HEK293 (cell line): ENCODE results near the gene PUM1.

ENCODE experiments used
- CTCF ChIA-PET: fragments of 350-600 bp; formaldehyde crosslinking; extraction: SDS; loops from one replicate; lab custom pipeline; 2021; ENCODE audit warnings: antibody characterized with exemption; lab: Yijun Ruan, JAX
- POLR2A ChIA-PET: fragments of 300-600 bp; formaldehyde crosslinking; extraction: SDS; loops from one replicate; lab custom pipeline; 2020; ENCODE audit warnings: antibody characterized with exemption, inconsistent platforms; lab: Yijun Ruan, JAX
- H3K27ac ChIP-seq: fragments of 200-500 bp; sonication (Bioruptor generic); 2 replicates; pipeline ENCODE4 v1.5.1; 2014; ENCODE audit warnings: low read depth, low read length, control low read depth, inconsistent platforms; ENCODE audit errors: extremely low read depth
- H3K36me3 ChIP-seq, 2 experiments: fragments of 200-500 bp in 1 of 2; sonication (Bioruptor generic) in 1 of 2; 1 replicate in 1 of 2; 2 replicates in 1 of 2; pipeline ENCODE4 v1.5.1; 2014 to 2017; ENCODE audit warnings: inconsistent platforms in 2 of 2, low read length in 2 of 2; ENCODE audit not compliant: control insufficient read depth in 2 of 2, insufficient read depth in 1 of 2
- H3K4me1 ChIP-seq: fragments of 200-500 bp; sonication (Bioruptor generic); 2 replicates; pipeline ENCODE4 v1.5.1; 2014; ENCODE audit warnings: mild to moderate bottlenecking, low read length, inconsistent platforms; ENCODE audit not compliant: control insufficient read depth, insufficient read depth
- H3K4me3 ChIP-seq: 2 replicates; pipeline ENCODE4 v1.5.1; 2011; ENCODE audit warnings: low read depth, mild to moderate bottlenecking, control low read depth, low read length, moderate library complexity
- H3K9me3 ChIP-seq: fragments of 200-500 bp; sonication (Bioruptor generic); 2 replicates; pipeline ENCODE4 v1.5.1; 2014; ENCODE audit warnings: low read depth, low read length, inconsistent platforms; ENCODE audit not compliant: control insufficient read depth, insufficient read depth
- PRDM10 ChIP-seq: fragments of 450-650 bp; formaldehyde crosslinking; IDR thresholded peaks from 2 replicates; pipeline ENCODE4 v1.5.1; 2016; ENCODE audit warnings: missing biosample characterization, missing genetic modification characterization
- PRDM4 ChIP-seq: fragments of 450-650 bp; formaldehyde crosslinking; IDR thresholded peaks from 2 replicates; pipeline ENCODE4 v1.5.1; 2017; ENCODE audit warnings: missing biosample characterization, missing genetic modification characterization
- ZBTB21 ChIP-seq: fragments of 450-650 bp; formaldehyde crosslinking; IDR thresholded peaks from 2 replicates; pipeline ENCODE4 v1.5.1; 2017; ENCODE audit warnings: missing biosample characterization, missing genetic modification characterization
- ZFHX2 ChIP-seq: fragments of 450-650 bp; formaldehyde crosslinking; conservative IDR thresholded peaks from 2 replicates; pipeline ENCODE4 v1.5.1; 2016; ENCODE audit warnings: missing biosample characterization, missing genetic modification characterization
- ZFP37 ChIP-seq: fragments of 450-650 bp; formaldehyde crosslinking; IDR thresholded peaks from 2 replicates; pipeline ENCODE4 v1.5.1; 2016; ENCODE audit warnings: missing biosample characterization, missing genetic modification characterization
- ZNF10 ChIP-seq: fragments of 450-650 bp; formaldehyde crosslinking; IDR thresholded peaks from 2 replicates; pipeline ENCODE4 v1.5.1; 2017; ENCODE audit warnings: missing biosample characterization, missing genetic modification characterization
- ZNF174 ChIP-seq: fragments of 450-650 bp; formaldehyde crosslinking; IDR thresholded peaks from 2 replicates; pipeline ENCODE4 v1.5.0; 2017; ENCODE audit warnings: missing biosample characterization, mild to moderate bottlenecking, missing genetic modification characterization
- ZNF292 ChIP-seq: fragments of 450-650 bp; formaldehyde crosslinking; IDR thresholded peaks from 2 replicates; pipeline ENCODE4 v1.5.1; 2016; ENCODE audit warnings: low read depth, missing biosample characterization, missing genetic modification characterization, borderline replicate concordance
- ZNF658 ChIP-seq: fragments of 450-650 bp; formaldehyde crosslinking; IDR thresholded peaks from 2 replicates; pipeline ENCODE4; 2016; ENCODE audit warnings: missing biosample characterization, missing genetic modification characterization
- ZNF670 ChIP-seq: fragments of 450-650 bp; formaldehyde crosslinking; IDR thresholded peaks from 2 replicates; pipeline ENCODE4 v1.5.1; 2016; ENCODE audit warnings: missing biosample characterization, missing genetic modification characterization, low read depth
- ZNF792 ChIP-seq: fragments of 450-650 bp; formaldehyde crosslinking; IDR thresholded peaks from 2 replicates; pipeline ENCODE4 v1.5.1; 2016; ENCODE audit warnings: missing biosample characterization, missing genetic modification characterization
- ZNF843 ChIP-seq: fragments of 450-650 bp; formaldehyde crosslinking; IDR thresholded peaks from 2 replicates; pipeline ENCODE4 v1.5.1; 2016; ENCODE audit warnings: missing biosample characterization, missing genetic modification characterization
- TF ChIP-seq, protein P1 (sequence below): fragments of 450-650 bp; formaldehyde crosslinking; conservative IDR thresholded peaks from 2 replicates; pipeline ENCODE4 v1.5.1; 2016; ENCODE audit warnings: low read depth, missing biosample characterization, missing genetic modification characterization
- TF ChIP-seq, protein P2 (sequence below): fragments of 450-650 bp; formaldehyde crosslinking; IDR thresholded peaks from 2 replicates; pipeline ENCODE4 v1.5.1; 2017; ENCODE audit warnings: missing biosample characterization, missing genetic modification characterization

The PUM1 gene

DNA sequence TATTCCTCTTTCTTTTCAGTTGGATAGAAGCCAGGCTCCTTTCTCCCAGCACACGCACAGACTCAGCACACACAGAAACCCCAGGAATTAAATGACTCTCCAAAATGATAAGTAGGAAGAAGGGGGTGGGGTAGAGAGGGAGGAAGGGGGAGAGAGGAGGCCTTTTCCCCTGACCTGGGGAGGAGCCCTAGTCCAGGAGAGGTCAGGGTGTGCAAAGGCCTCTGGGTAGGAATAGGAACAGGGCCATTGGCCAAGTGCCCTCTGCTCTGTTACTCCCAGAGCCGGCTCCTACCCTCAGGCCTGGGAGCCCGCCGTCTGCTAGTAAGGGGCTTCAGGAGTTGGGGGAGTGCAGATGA is 35.6 kb upstream of the PUM1 start:
- no peak overlapping the region for H3K4me3 ChIP-seq
- ChIA-PET CTCF (no interaction called here), POLR2A (no interaction called here)
- peaks cover 3% of the 10 kb centered on the region for H3K4me1 ChIP-seq
- H3K27ac ChIP-seq, result no peak overlapping the region
- H3K9me3 ChIP-seq, result no peaks in the 10 kb centered on the region
- no peaks in the 10 kb centered on the region for H3K36me3 ChIP-seq
- TF ChIP-seq ZNF174, result no peak
- TF ChIP-seq, protein P1, sequence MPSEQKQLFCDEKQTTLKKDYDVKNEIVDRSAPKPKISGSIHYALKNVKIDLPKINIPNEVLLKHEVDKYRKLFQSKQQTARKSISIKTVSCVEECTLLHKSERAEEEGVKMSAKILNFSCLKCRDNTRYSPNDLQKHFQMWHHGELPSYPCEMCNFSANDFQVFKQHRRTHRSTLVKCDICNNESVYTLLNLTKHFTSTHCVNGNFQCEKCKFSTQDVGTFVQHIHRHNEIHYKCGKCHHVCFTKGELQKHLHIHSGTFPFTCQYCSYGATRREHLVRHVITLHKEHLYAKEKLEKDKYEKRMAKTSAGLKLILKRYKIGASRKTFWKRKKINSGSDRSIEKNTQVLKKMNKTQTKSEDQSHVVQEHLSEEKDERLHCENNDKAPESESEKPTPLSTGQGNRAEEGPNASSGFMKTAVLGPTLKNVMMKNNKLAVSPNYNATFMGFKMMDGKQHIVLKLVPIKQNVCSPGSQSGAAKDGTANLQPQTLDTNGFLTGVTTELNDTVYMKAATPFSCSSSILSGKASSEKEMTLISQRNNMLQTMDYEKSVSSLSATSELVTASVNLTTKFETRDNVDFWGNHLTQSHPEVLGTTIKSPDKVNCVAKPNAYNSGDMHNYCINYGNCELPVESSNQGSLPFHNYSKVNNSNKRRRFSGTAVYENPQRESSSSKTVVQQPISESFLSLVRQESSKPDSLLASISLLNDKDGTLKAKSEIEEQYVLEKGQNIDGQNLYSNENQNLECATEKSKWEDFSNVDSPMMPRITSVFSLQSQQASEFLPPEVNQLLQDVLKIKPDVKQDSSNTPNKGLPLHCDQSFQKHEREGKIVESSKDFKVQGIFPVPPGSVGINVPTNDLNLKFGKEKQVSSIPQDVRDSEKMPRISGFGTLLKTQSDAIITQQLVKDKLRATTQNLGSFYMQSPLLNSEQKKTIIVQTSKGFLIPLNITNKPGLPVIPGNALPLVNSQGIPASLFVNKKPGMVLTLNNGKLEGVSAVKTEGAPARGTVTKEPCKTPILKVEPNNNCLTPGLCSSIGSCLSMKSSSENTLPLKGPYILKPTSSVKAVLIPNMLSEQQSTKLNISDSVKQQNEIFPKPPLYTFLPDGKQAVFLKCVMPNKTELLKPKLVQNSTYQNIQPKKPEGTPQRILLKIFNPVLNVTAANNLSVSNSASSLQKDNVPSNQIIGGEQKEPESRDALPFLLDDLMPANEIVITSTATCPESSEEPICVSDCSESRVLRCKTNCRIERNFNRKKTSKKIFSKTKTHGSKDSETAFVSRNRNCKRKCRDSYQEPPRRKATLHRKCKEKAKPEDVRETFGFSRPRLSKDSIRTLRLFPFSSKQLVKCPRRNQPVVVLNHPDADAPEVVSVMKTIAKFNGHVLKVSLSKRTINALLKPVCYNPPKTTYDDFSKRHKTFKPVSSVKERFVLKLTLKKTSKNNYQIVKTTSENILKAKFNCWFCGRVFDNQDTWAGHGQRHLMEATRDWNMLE (tag by site-specific recombination), result no peak
- no peak for TF ChIP-seq ZNF670
- TF ChIP-seq ZNF10 (tag by site-specific recombination), result no peak
- no peak for TF ChIP-seq ZNF792 (tag by site-specific recombination)
- TF ChIP-seq ZFHX2 (tag by site-specific recombination), result 0 out of 2 replicates have a peak, but pooled peaks have one; percentile 13
- no peak for TF ChIP-seq ZNF292 (tag by site-specific recombination)
- no peak for TF ChIP-seq PRDM4 (tag by site-specific recombination)
- no peak for TF ChIP-seq ZBTB21 (tag by site-specific recombination)
- TF ChIP-seq, protein P2, sequence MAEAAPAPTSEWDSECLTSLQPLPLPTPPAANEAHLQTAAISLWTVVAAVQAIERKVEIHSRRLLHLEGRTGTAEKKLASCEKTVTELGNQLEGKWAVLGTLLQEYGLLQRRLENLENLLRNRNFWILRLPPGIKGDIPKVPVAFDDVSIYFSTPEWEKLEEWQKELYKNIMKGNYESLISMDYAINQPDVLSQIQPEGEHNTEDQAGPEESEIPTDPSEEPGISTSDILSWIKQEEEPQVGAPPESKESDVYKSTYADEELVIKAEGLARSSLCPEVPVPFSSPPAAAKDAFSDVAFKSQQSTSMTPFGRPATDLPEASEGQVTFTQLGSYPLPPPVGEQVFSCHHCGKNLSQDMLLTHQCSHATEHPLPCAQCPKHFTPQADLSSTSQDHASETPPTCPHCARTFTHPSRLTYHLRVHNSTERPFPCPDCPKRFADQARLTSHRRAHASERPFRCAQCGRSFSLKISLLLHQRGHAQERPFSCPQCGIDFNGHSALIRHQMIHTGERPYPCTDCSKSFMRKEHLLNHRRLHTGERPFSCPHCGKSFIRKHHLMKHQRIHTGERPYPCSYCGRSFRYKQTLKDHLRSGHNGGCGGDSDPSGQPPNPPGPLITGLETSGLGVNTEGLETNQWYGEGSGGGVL (tag by site-specific recombination), result peak; percentile 73
- TF ChIP-seq ZFP37 (tag by site-specific recombination), result no peak
- TF ChIP-seq PRDM10 (tag by site-specific recombination), result no peak
- TF ChIP-seq ZNF658 (tag by site-specific recombination), result no peak
- no peak for TF ChIP-seq ZNF843 (tag by site-specific recombination)
